Stimulated activated CD4-positive, alpha-beta T cell treated with anti-CD3 and anti-CD28 coated beads, Interleukin-4, amount 100 ng/mL, for 24 hours (primary cell): Measurements from ENCODE around the gene DDA1.

Source experiments
- DNase-seq: peaks from one replicate; pipeline ENCODE4 v3.0.0-alpha.2; 2020

Gene DDA1

GRCh38 chr19:17330262-17331044 lies 21.1 kb downstream of the DDA1 start:
- no peak for DNase-seq

GRCh38 chr19:17331045-17331558 lies 21.7 kb downstream of the DDA1 start:
- DNase-seq: no peak

GRCh38 chr19:17332360-17332676 lies 23.0 kb downstream of the DDA1 start:
- no peak for DNase-seq

GRCh38 chr19:17332677-17333581 lies 23.6 kb downstream of the DDA1 start:
- peak; percentile 45 for DNase-seq

- DNase-seq: peak; percentile 85
Observed at GRCh38 chr19:17333611-17334413, 24.4 kb downstream of the DDA1 start.

- DNase-seq: peak; percentile 96
Observed at GRCh38 chr19:17334414-17335409, 25.3 kb downstream of the DDA1 start, which contains the start of gene ANO8. Gene ANO8 (minus strand): TSS chr19:17334855. CDS start chr19:17334670, 185 bp downstream.

GRCh38 chr19:17335575-17335974 lies 26.2 kb downstream of the DDA1 start:
- DNase-seq: no peak

- DNase-seq: peak; percentile 98
Observed at GRCh38 chr19:17336872-17337674, 27.7 kb downstream of the DDA1 start, which contains the start of gene GTPBP3. Gene GTPBP3 (plus strand): TSS chr19:17337553. CDS start chr19:17337612, 59 bp downstream.

GRCh38 chr19:17337675-17338432 lies 28.5 kb downstream of the DDA1 start:
- peak; percentile 22 for DNase-seq

- DNase-seq: no peak
Observed at GRCh38 chr19:17338433-17339078, 29.2 kb downstream of the DDA1 start.

GRCh38 chr19:17339088-17339741 lies 29.9 kb downstream of the DDA1 start:
- peak; percentile 40 for DNase-seq

- no peak for DNase-seq
Observed at GRCh38 chr19:17340302-17340870, 31.0 kb downstream of the DDA1 start.

GRCh38 chr19:17340871-17341357 lies 31.6 kb downstream of the DDA1 start:
- no peak for DNase-seq

GRCh38 chr19:17341386-17341785 lies 32.0 kb downstream of the DDA1 start:
- DNase-seq: no peak

- no peak for DNase-seq
Observed at GRCh38 chr19:17341845-17342244, 32.5 kb downstream of the DDA1 start.

- DNase-seq: peak; percentile 81
Observed at GRCh38 chr19:17346109-17346671, 36.8 kb downstream of the DDA1 start.

- DNase-seq: no peak
Observed at GRCh38 chr19:17347361-17347760, 38.0 kb downstream of the DDA1 start.

GRCh38 chr19:17347877-17348276 lies 38.5 kb downstream of the DDA1 start:
- no peak for DNase-seq
